ENCODE data around the gene HS3ST3B1. TPM values are rescaled to one million over a fixed set of nuclear protein-coding genes. Genes with fewer than 3 reads are reported as not detected.

The HS3ST3B1 gene
- total and polyA plus RNA-seq, 8 donors = 0.81 to 3.6 (median 1.6) TPM; not detected in 2

GRCh38 chr17:14305785-14306496 lies 5.1 kb downstream of the HS3ST3B1 start:
- WGBS, 5 donors = 75 to 79% (median 76%) methylated on average over 6 of the region's 6 CpGs

GRCh38 chr17:14306596-14306995 lies 5.7 kb downstream of the HS3ST3B1 start:
- TF ChIP-seq CTCF (IDR thresholded peaks at IDR 0.05) = no peak
- no peak for TF ChIP-seq POLR2A (IDR thresholded peaks at IDR 0.05)
- TF ChIP-seq POLR2AphosphoS5 (IDR thresholded peaks at IDR 0.05) = no peak
- TF ChIP-seq EP300 (IDR thresholded peaks at IDR 0.05) = no peak
- intact Hi-C loops (cut with DNase I; ENCODE audit: low total_unique reads) = no loop called here
- Histone ChIP-seq H3K4me3 (no peak overlapping the region), H3K36me3 (no peaks in the 10 kb centered on the region), H3K27me3 (peaks cover 4 to 91% (median 49%) of the 10 kb centered on the region in 3 donors), H3K9me3 (no peaks in the 10 kb centered on the region), H3K27ac (no peak overlapping the region), H3K4me1 (peaks cover 25 to 55% (median 41%) of the 10 kb centered on the region in 4 donors)
- no peak for DNase-seq

More at GRCh38 chr17:14305785-14306496, 5.1 kb downstream of the HS3ST3B1 start:
- H3K27me3 ChIP-seq = peaks cover 4 to 97% (median 56%) of the 10 kb centered on the region in 3 donors
- intact Hi-C loops (cut with DNase I; ENCODE audit: low total_unique reads) = no loop called here
- TF ChIP-seq POLR2A (IDR thresholded peaks at IDR 0.05) = no peak
- TF ChIP-seq CTCF (IDR thresholded peaks at IDR 0.05) = no peak
- TF ChIP-seq POLR2AphosphoS5 (IDR thresholded peaks at IDR 0.05) = no peak
- TF ChIP-seq EP300 (IDR thresholded peaks at IDR 0.05) = no peak
- no peaks in the 10 kb centered on the region for H3K9me3 ChIP-seq
- H3K4me1 ChIP-seq = peaks cover 31 to 58% (median 47%) of the 10 kb centered on the region in 4 donors
- DNase-seq = no peak
- no peak overlapping the region for H3K4me3 ChIP-seq
- H3K36me3 ChIP-seq = no peaks in the 10 kb centered on the region
- H3K27ac ChIP-seq = no peak overlapping the region

GRCh38 chr17:14307560-14308024 lies 6.7 kb downstream of the HS3ST3B1 start:
- H3K27ac ChIP-seq = no peak overlapping the region
- H3K9me3 ChIP-seq = no peaks in the 10 kb centered on the region
- 67 to 75% (median 70%) methylated on average over 5 of the region's 5 CpGs for WGBS, 5 donors
- TF ChIP-seq POLR2A (IDR thresholded peaks at IDR 0.05) (no peak), EP300 (IDR thresholded peaks at IDR 0.05) (no peak), CTCF (IDR thresholded peaks at IDR 0.05) (no peak), POLR2AphosphoS5 (IDR thresholded peaks at IDR 0.05) (no peak)
- peaks cover 4 to 81% (median 43%) of the 10 kb centered on the region in 3 donors for H3K27me3 ChIP-seq
- peaks cover 20 to 48% (median 31%) of the 10 kb centered on the region in 4 donors for H3K4me1 ChIP-seq
- DNase-seq = no peak
- H3K4me3 ChIP-seq = no peak overlapping the region
- H3K36me3 ChIP-seq = no peaks in the 10 kb centered on the region
- intact Hi-C loops (cut with DNase I; ENCODE audit: low total_unique reads) = no loop called here

- TF ChIP-seq POLR2A (IDR thresholded peaks at IDR 0.05) (no peak), CTCF (IDR thresholded peaks at IDR 0.05) (no peak), EP300 (IDR thresholded peaks at IDR 0.05) (no peak), POLR2AphosphoS5 (IDR thresholded peaks at IDR 0.05) (no peak)
- Histone ChIP-seq H3K9me3 (no peaks in the 10 kb centered on the region), H3K27ac (peak overlapping the region in 2 of 5 donors; percentile 55 to 73), H3K36me3 (no peaks in the 10 kb centered on the region), H3K27me3 (peaks cover 2 to 70% (median 33%) of the 10 kb centered on the region in 3 donors), H3K4me3 (peak overlapping the region; percentile 53 to 55 (median 54)), H3K4me1 (peaks cover 10 to 38% (median 24%) of the 10 kb centered on the region in 4 donors)
- WGBS, 5 donors = 40 to 49% (median 45%) methylated on average over 4 of the region's 4 CpGs
- intact Hi-C loops (cut with DNase I; ENCODE audit: low total_unique reads) = no loop called here
- DNase-seq = no peak
Observed at GRCh38 chr17:14308636-14308964, 7.7 kb downstream of the HS3ST3B1 start.
